Adrenal gland (tissue), 12 donors: Measurements from ENCODE around the gene CMTM4. TPM values are rescaled to one million over a fixed set of nuclear protein-coding genes. Genes with fewer than 3 reads are reported as not detected.

ENCODE experiments used
- DNase-seq, 7 donors: peaks; one replicate each; pipeline ENCODE4 v3.0.0-alpha.2; 2019 to 2020
- H3K27ac ChIP-seq, 5 donors: fragments of 200-600 bp; sonication (generic) in 4 of 5; 1 replicate in 3 of 5; 2 replicates in 2 of 5; pipeline versions ENCODE4 v1.5.1 to v1.8.0; 2016 to 2020; ENCODE audit warnings: mild to moderate bottlenecking in 1 of 5
- H3K27me3 ChIP-seq: fragments of 200-600 bp; 2 replicates; pipeline ENCODE4 v1.8.0; 2021
- H3K36me3 ChIP-seq, 2 donors: fragments of 200-600 bp; replicated peaks in 1 of 2; 1 replicate in 1 of 2; 2 replicates in 1 of 2; pipeline versions ENCODE4 v1.5.1 to v1.8.0; 2018 to 2022
- H3K4me1 ChIP-seq, 2 donors: fragments of 200-600 bp; replicated peaks in 1 of 2; 1 replicate in 1 of 2; 2 replicates in 1 of 2; pipeline versions ENCODE4 v1.5.1 to v1.8.0; 2018 to 2021
- H3K4me3 ChIP-seq, 4 donors: fragments of 200-600 bp; sonication (generic) in 3 of 4; one replicate each; pipeline ENCODE4 v1.5.1; 2016 to 2018
- H3K9me3 ChIP-seq, 3 donors: fragments of 200-600 bp; sonication (generic) in 1 of 3; replicated peaks in 1 of 3; 1 replicate in 2 of 3; 2 replicates in 1 of 3; pipeline versions ENCODE4 v1.5.1 to v1.8.0; 2016 to 2021
- CTCF ChIP-seq, 6 experiments: fragments of 450-650 bp in 4 of 6; fragments of 200-600 bp in 2 of 6; sonication (generic) in 1 of 6; IDR thresholded peaks; 1 replicate in 5 of 6; 2 replicates in 1 of 6; pipeline versions ENCODE4 v1.5.1 to v1.8.0; 2016 to 2021; ENCODE audit warnings: antibody characterized with exemption in 6 of 6, mild to moderate bottlenecking in 2 of 6, moderate library complexity in 1 of 6
- POLR2A ChIP-seq, 2 donors: fragments of 450-650 bp; IDR thresholded peaks; one replicate each; pipeline ENCODE4 v1.6.1; 2017; ENCODE audit warnings: antibody characterized with exemption in 2 of 2, mild to moderate bottlenecking in 2 of 2, moderate library complexity in 1 of 2
- WGBS, 4 donors: extraction: QIAGEN DNeasy Blood & Tissue Kit in 2 of 4; methylation state at CpG; one replicate each; pipeline versions ENCODE4 v1.1.5 to v1.1.7; 2013 to 2017; 5-methylcytosine and 5-hydroxymethylcytosine counted together
- intact Hi-C, 2 donors: fragments of 100-400 bp; cut with DNase I; formaldehyde crosslinking; loops; one replicate each; pipeline versions ENCODE4 v1.14.1 to v1.15.0; 2022 to 2023
- polyA plus RNA-seq, 3 donors: library from polyadenylated mRNA; stranded (reverse); fragments of 200-250 nt in 2 of 3; fragments of 350-450 nt in 1 of 3; fragmentation: Illumina TruSeq in 1 of 3; extraction: RNeasy Lipid Tissue Mini Kit (QIAGEN cat#74804) in 1 of 3; gene quantifications; one replicate each; pipeline ENCODE4 v1.2.3, GENCODE V29; 2013 to 2014
- total RNA-seq, 9 donors: library from RNA; depleted of rRNA in 4 of 9; stranded (reverse); fragments of >200 nt in 4 of 9; fragments of 120-200 nt in 1 of 9; fragmentation: NEBNext Ultra II Directional in 1 of 9; extraction: Animal tissue kit (Norgen Biotek cat#: 25700) in 1 of 9; gene quantifications; one replicate each; pipeline versions ENCODE4 v1.1.0 to v1.2.4, GENCODE V29; 2013 to 2023
- donor health status: healthy with polysubstance abuse.
- donor health status: Bipolar disorder and iron deficiency.
- donor health status: DM: yes; HTN: yes; CAD: no.
- donor health status: DM: no; HTN: no; CAD: no.
- donor health status: DM: no; HTN: no; CAD: no.
- donor health status: DM: yes; HTN: yes; CAD: no.

CMTM4 gene
- total and polyA plus RNA-seq, 12 donors, result 9.2 to 35.3 (median 20.0) TPM

GRCh38 chr16:66714062-66714461 lies 17.5 kb upstream of the CMTM4 start:
- intact Hi-C loops, result no loop called here
- WGBS, 4 donors, result 83 to 88% (median 86%) methylated on average over 6 of the region's 6 CpGs
- Histone ChIP-seq H3K27me3 (no peaks in the 10 kb centered on the region), H3K9me3 (no peaks in the 10 kb centered on the region), H3K27ac (no peak overlapping the region), H3K4me1 (no peaks in the 10 kb centered on the region), H3K36me3 (peaks cover 0 to 4% of the 10 kb centered on the region in 2 donors), H3K4me3 (no peak overlapping the region)
- DNase-seq, result no peak
- no peak for TF ChIP-seq CTCF (IDR thresholded peaks at IDR 0.05)
- no peak for TF ChIP-seq POLR2A (IDR thresholded peaks at IDR 0.05)

- intact Hi-C loops, result no loop called here
- no peaks in the 10 kb centered on the region for H3K36me3 ChIP-seq
- no peaks in the 10 kb centered on the region for H3K9me3 ChIP-seq
- no peak for TF ChIP-seq CTCF (IDR thresholded peaks at IDR 0.05)
- no peak for TF ChIP-seq POLR2A (IDR thresholded peaks at IDR 0.05)
- H3K4me3 ChIP-seq, result no peak overlapping the region
- H3K27ac ChIP-seq, result no peak overlapping the region
- no peaks in the 10 kb centered on the region for H3K27me3 ChIP-seq
- H3K4me1 ChIP-seq, result no peaks in the 10 kb centered on the region
- DNase-seq, result no peak
- 66 to 78% (median 73%) methylated on average over 2 of the region's 2 CpGs for WGBS, 4 donors
These were observed 16.5 kb upstream of the CMTM4 start for GRCh38 chr16:66713076-66713475.

GRCh38 chr16:66712512-66712911 lies 16.0 kb upstream of the CMTM4 start:
- Histone ChIP-seq H3K4me1 (no peaks in the 10 kb centered on the region), H3K36me3 (no peaks in the 10 kb centered on the region), H3K9me3 (no peaks in the 10 kb centered on the region), H3K4me3 (no peak overlapping the region), H3K27me3 (no peaks in the 10 kb centered on the region), H3K27ac (no peak overlapping the region)
- intact Hi-C loops, result no loop called here
- no peak for TF ChIP-seq CTCF (IDR thresholded peaks at IDR 0.05)
- TF ChIP-seq POLR2A (IDR thresholded peaks at IDR 0.05), result no peak
- DNase-seq, result no peak

- intact Hi-C loops, result no loop called here
- Histone ChIP-seq H3K4me1 (peaks cover 0 to under 1% of the 10 kb centered on the region in 2 donors), H3K27me3 (no peaks in the 10 kb centered on the region), H3K9me3 (no peaks in the 10 kb centered on the region), H3K27ac (no peak overlapping the region), H3K4me3 (no peak overlapping the region), H3K36me3 (no peaks in the 10 kb centered on the region)
- TF ChIP-seq POLR2A (IDR thresholded peaks at IDR 0.05), result no peak
- TF ChIP-seq CTCF (IDR thresholded peaks at IDR 0.05), result no peak
- DNase-seq, result no peak
These were observed 15.0 kb upstream of the CMTM4 start for GRCh38 chr16:66711581-66711980.
